GM12873 (cell line): Measurements from ENCODE around the gene NFIX.

Source experiments
- CTCF ChIP-seq: IDR thresholded peaks from 2 replicates; pipeline ENCODE4 v1.5.1; 2012; ENCODE audit warnings: low read depth, mild to moderate bottlenecking, moderate library complexity, low read length, control low read depth; ENCODE audit not compliant: insufficient read depth; ENCODE audit errors: missing control alignments

Gene NFIX

GRCh38 chr19:13050274-13050673 is 55.0 kb downstream of the NFIX start:
- TF ChIP-seq CTCF = no peak

- TF ChIP-seq CTCF = no peak
Observed at GRCh38 chr19:13051557-13052165, 56.4 kb downstream of the NFIX start.

- no peak for TF ChIP-seq CTCF
Observed at GRCh38 chr19:13052447-13053175, 57.3 kb downstream of the NFIX start.

GRCh38 chr19:13053238-13053637 is 58.0 kb downstream of the NFIX start:
- no peak for TF ChIP-seq CTCF

- TF ChIP-seq CTCF = no peak
Observed at GRCh38 chr19:13053761-13054625, 58.7 kb downstream of the NFIX start.

GRCh38 chr19:13054626-13055212 is 59.4 kb downstream of the NFIX start:
- TF ChIP-seq CTCF = no peak
